ENCODE results near the gene SLC43A1.

DNA sequence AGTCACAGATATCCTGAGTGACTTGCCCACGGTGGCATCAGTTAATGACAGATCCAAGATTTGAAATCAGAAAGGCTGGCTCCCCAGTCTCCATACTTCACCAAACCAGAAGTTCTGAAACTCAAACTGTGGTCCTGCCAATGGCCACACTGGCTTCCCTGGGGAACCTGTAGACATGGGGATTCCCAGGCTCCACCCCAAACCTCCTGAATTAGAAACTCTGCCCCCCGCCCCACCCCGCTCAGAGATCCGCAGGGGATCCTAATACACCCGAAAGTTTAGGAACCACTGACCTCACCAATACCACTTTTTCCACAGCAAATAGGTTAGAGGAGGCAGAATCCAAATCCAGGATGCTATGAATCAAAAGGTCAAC, 39.8 kb downstream of the SLC43A1 start:
- no peak for TF ChIP-seq TAF1 (conservative IDR thresholded peaks at IDR 0.05)
- TF ChIP-seq JUND (IDR thresholded peaks at IDR 0.05): no peak
- TF ChIP-seq, protein P1, sequence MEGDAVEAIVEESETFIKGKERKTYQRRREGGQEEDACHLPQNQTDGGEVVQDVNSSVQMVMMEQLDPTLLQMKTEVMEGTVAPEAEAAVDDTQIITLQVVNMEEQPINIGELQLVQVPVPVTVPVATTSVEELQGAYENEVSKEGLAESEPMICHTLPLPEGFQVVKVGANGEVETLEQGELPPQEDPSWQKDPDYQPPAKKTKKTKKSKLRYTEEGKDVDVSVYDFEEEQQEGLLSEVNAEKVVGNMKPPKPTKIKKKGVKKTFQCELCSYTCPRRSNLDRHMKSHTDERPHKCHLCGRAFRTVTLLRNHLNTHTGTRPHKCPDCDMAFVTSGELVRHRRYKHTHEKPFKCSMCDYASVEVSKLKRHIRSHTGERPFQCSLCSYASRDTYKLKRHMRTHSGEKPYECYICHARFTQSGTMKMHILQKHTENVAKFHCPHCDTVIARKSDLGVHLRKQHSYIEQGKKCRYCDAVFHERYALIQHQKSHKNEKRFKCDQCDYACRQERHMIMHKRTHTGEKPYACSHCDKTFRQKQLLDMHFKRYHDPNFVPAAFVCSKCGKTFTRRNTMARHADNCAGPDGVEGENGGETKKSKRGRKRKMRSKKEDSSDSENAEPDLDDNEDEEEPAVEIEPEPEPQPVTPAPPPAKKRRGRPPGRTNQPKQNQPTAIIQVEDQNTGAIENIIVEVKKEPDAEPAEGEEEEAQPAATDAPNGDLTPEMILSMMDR (IDR thresholded peaks at IDR 0.05; ENCODE audit: low read depth, low read length, missing input control): no peak
- no peak for TF ChIP-seq GABPA (IDR thresholded peaks at IDR 0.05 in 1 of 2, conservative IDR thresholded peaks at IDR 0.05 in 1 of 2)
- no peak for TF ChIP-seq RAD21 (IDR thresholded peaks at IDR 0.05)
- TF ChIP-seq SP1 (IDR thresholded peaks at IDR 0.05): no peak
- TF ChIP-seq, protein P2, sequence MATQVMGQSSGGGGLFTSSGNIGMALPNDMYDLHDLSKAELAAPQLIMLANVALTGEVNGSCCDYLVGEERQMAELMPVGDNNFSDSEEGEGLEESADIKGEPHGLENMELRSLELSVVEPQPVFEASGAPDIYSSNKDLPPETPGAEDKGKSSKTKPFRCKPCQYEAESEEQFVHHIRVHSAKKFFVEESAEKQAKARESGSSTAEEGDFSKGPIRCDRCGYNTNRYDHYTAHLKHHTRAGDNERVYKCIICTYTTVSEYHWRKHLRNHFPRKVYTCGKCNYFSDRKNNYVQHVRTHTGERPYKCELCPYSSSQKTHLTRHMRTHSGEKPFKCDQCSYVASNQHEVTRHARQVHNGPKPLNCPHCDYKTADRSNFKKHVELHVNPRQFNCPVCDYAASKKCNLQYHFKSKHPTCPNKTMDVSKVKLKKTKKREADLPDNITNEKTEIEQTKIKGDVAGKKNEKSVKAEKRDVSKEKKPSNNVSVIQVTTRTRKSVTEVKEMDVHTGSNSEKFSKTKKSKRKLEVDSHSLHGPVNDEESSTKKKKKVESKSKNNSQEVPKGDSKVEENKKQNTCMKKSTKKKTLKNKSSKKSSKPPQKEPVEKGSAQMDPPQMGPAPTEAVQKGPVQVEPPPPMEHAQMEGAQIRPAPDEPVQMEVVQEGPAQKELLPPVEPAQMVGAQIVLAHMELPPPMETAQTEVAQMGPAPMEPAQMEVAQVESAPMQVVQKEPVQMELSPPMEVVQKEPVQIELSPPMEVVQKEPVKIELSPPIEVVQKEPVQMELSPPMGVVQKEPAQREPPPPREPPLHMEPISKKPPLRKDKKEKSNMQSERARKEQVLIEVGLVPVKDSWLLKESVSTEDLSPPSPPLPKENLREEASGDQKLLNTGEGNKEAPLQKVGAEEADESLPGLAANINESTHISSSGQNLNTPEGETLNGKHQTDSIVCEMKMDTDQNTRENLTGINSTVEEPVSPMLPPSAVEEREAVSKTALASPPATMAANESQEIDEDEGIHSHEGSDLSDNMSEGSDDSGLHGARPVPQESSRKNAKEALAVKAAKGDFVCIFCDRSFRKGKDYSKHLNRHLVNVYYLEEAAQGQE (IDR thresholded peaks at IDR 0.05): no peak
- no peak for TF ChIP-seq FOXA1 (IDR thresholded peaks at IDR 0.05)
- TF ChIP-seq, protein P3, sequence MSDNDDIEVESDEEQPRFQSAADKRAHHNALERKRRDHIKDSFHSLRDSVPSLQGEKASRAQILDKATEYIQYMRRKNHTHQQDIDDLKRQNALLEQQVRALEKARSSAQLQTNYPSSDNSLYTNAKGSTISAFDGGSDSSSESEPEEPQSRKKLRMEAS (IDR thresholded peaks at IDR 0.05): no peak
- no peak for TF ChIP-seq YY1 (IDR thresholded peaks at IDR 0.05)

Data from liver (tissue), 3 donors.